OCI-LY7 (cell line): ENCODE measurements around the gene FAM117A. TPM values are rescaled to one million over a fixed set of nuclear protein-coding genes. Genes with fewer than 3 reads are reported as not detected.
A peak's percentile ranks its signal among the peaks of the same experiment; 100 is the strongest.

Source experiments
- BruUV-seq: library from RNA; stranded (reverse); fragments of 400-500 nt; replicated peaks from 2 replicates; lab custom pipeline; 2021; lab: Mats Ljungman, UMichigan
- CTCF ChIA-PET: fragments of 300-600 bp; sonication (Branson Sonifier 250); formaldehyde crosslinking; loops from one replicate; lab custom pipeline; 2022; ENCODE audit warnings: antibody characterized with exemption; ENCODE audit not compliant: unreplicated experiment; lab: Charles Lee
- POLR2A ChIA-PET: fragments of 300-600 bp; sonication (Branson Sonifier 250); formaldehyde crosslinking; loops from one replicate; lab custom pipeline; 2022; ENCODE audit warnings: antibody characterized with exemption; lab: Charles Lee
- DNase-seq: peaks from one replicate; pipeline ENCODE4 v3.0.0-alpha.2; 2015; ENCODE audit warnings: low spot score
- H2AFZ ChIP-seq: fragments of 200-600 bp; sonication (generic), shearing (Covaris generic); 2 replicates; pipeline ENCODE4 v1.6.1; 2014; ENCODE audit warnings: mild to moderate bottlenecking, antibody characterized with exemption, low read length, moderate library complexity
- H3K27ac ChIP-seq: fragments of 200-600 bp; sonication (generic); 2 replicates; pipeline ENCODE4 v1.5.1; 2014; ENCODE audit warnings: mixed run types, low read depth, mild to moderate bottlenecking, moderate library complexity, low read length, inconsistent platforms; ENCODE audit not compliant: poor library complexity, severe bottlenecking
- H3K36me3 ChIP-seq: fragments of 200-600 bp; sonication (generic); 2 replicates; pipeline ENCODE4 v1.6.1; 2014; ENCODE audit warnings: mild to moderate bottlenecking, antibody characterized with exemption, low read length, moderate library complexity, mixed read lengths; ENCODE audit not compliant: insufficient read depth
- H3K4me1 ChIP-seq: fragments of 200-600 bp; sonication (generic); 2 replicates; pipeline ENCODE4 v1.5.1; 2014; ENCODE audit warnings: mild to moderate bottlenecking, low read length; ENCODE audit not compliant: insufficient read depth, poor library complexity, severe bottlenecking
- H3K4me2 ChIP-seq: fragments of 200-600 bp; sonication (generic); 2 replicates; pipeline ENCODE4 v1.6.1; 2014; ENCODE audit warnings: mild to moderate bottlenecking, low read length
- H3K4me3 ChIP-seq: fragments of 200-600 bp; sonication (generic); 2 replicates; pipeline ENCODE4 v1.5.1; 2014; ENCODE audit warnings: mild to moderate bottlenecking, low read depth, low read length; ENCODE audit not compliant: poor library complexity, severe bottlenecking
- H3K79me2 ChIP-seq: fragments of 200-600 bp; sonication (generic); 2 replicates; pipeline ENCODE4 v1.6.1; 2016; ENCODE audit warnings: low read depth, mild to moderate bottlenecking, low read length, moderate library complexity, mixed read lengths; ENCODE audit not compliant: insufficient read depth
- H3K9me2 ChIP-seq: fragments of 200-600 bp; sonication (generic); 2 replicates; pipeline ENCODE4 v1.6.1; 2016; ENCODE audit warnings: mild to moderate bottlenecking, low read length, mixed read lengths; ENCODE audit not compliant: insufficient read depth
- H3K9me3 ChIP-seq: fragments of 200-600 bp; sonication (generic); 2 replicates; pipeline ENCODE4 v1.6.1; 2014; ENCODE audit warnings: mild to moderate bottlenecking, mixed run types, low read length, mixed read lengths
- H4K20me1 ChIP-seq: fragments of 200-600 bp; sonication (generic); 2 replicates; pipeline ENCODE4 v1.6.1; 2014; ENCODE audit warnings: mild to moderate bottlenecking, antibody characterized with exemption, low read length, moderate library complexity, mixed read lengths; ENCODE audit not compliant: insufficient read depth
- EZH2phosphoT487 ChIP-seq: fragments of 200-600 bp; sonication (generic); IDR thresholded peaks from 2 replicates; pipeline ENCODE4 v1.6.1; 2018; ENCODE audit warnings: low read depth, borderline replicate concordance, mild to moderate bottlenecking, mixed run types, antibody characterized with exemption, low read length, moderate library complexity, mixed read lengths
- intact Hi-C: fragments of 100-400 bp; cut with micrococcal nuclease; formaldehyde crosslinking; loops from one replicate; pipeline ENCODE4 v1.10.0; 2022; ENCODE audit not compliant: unreplicated experiment
- total RNA-seq, 2 experiments: library from RNA; depleted of rRNA in 1 of 2; stranded (reverse); fragments of >200 nt in 1 of 2; shearing (Covaris generic) in 1 of 2; gene quantifications; 2 replicates each; pipeline ENCODE4 v1.2.3, GENCODE V29; 2014 to 2022
- TF ChIP-seq, protein P1 (sequence below): fragments of 200-600 bp; sonication (generic); conservative IDR thresholded peaks from 2 replicates; pipeline ENCODE4 v1.5.1; 2014; ENCODE audit warnings: mild to moderate bottlenecking, antibody characterized with exemption, low read length, moderate library complexity, mixed read lengths

The FAM117A gene
- total RNA-seq, 2 experiments from 2014 or later: 40.4 to 44.3 TPM

DNA sequence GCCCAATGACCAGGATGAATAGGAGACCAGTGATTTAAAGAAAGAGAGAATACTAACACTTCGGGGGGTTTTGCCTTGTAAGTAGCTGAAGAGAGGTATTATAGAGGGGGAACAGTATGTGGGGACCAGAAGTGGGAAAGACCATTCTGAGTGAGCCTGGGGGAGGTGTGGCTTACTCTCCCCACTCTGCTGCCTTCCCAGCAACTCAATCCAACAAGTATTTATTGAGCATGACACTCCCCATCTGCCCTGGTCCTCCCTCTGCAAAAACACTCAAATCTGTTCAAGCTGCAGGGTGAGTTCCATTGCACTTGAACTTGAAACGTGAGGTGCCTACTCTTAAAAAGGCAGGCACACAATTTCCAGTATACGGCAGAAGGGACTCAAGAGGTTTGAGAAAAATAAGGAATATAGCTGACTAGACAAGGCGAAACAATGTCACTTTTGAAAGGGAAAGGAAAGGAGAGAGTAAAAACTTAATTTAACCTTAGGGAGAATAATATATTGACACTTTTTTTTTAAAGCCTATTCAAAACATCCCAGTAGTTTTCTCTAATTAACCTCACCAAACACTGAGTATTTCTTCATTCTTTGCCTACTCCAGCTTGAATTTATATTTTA is 8.2 kb downstream of the FAM117A start:
- Histone ChIP-seq H3K4me1 (peaks cover 72% of the 10 kb centered on the region), H4K20me1 (no peaks in the 10 kb centered on the region), H3K9me2 (no peaks in the 10 kb centered on the region), H2AFZ (no peak overlapping the region), H3K4me2 (peak overlapping the region; percentile 46), H3K79me2 (peaks cover 95% of the 10 kb centered on the region), H3K27ac (peak overlapping the region; percentile 52), H3K36me3 (peaks cover 58% of the 10 kb centered on the region), H3K9me3 (no peaks in the 10 kb centered on the region), H3K4me3 (peak overlapping the region; percentile 4)
- intact Hi-C loops: no loop called here
- POLR2A ChIA-PET: interaction anchor here (1.2 to 9.3 kb wide), 3 partner anchors 7 to 11 kb away, joined by 4 to 124 read pairs (median 4); partner anchors contain the start of gene FAM117A
- no peak for DNase-seq
- TF ChIP-seq EZH2phosphoT487: no peak
- TF ChIP-seq, protein P1, sequence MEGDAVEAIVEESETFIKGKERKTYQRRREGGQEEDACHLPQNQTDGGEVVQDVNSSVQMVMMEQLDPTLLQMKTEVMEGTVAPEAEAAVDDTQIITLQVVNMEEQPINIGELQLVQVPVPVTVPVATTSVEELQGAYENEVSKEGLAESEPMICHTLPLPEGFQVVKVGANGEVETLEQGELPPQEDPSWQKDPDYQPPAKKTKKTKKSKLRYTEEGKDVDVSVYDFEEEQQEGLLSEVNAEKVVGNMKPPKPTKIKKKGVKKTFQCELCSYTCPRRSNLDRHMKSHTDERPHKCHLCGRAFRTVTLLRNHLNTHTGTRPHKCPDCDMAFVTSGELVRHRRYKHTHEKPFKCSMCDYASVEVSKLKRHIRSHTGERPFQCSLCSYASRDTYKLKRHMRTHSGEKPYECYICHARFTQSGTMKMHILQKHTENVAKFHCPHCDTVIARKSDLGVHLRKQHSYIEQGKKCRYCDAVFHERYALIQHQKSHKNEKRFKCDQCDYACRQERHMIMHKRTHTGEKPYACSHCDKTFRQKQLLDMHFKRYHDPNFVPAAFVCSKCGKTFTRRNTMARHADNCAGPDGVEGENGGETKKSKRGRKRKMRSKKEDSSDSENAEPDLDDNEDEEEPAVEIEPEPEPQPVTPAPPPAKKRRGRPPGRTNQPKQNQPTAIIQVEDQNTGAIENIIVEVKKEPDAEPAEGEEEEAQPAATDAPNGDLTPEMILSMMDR: no peak
- CTCF ChIA-PET: no interaction called here
- BruUV-seq: no TSS peak

DNA sequence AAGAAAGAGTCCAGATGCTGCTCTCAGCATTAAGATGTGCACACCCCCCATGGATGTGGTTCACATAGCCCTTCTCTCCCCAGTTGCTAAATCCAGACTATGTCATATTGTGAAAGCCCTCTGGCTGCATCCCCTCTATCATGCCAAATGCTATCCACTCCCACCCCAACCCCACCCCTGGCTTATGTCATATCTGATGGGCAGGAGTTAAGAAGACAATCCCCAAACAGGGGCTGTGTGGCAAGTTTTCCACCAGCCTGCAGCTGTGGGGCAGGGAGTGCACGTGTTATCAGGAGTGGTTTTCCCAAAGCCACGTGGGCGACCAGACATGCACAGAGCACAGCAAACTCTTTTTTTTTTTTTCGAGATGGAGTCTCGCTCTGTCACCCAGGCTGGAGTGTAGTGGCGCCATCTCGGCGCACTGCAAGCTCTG is 10.0 kb downstream of the FAM117A start:
- Histone ChIP-seq H3K4me1 (peaks cover 72% of the 10 kb centered on the region), H3K27ac (peak overlapping the region; percentile 52), H3K4me3 (no peak overlapping the region), H2AFZ (no peak overlapping the region), H3K79me2 (peaks cover 88% of the 10 kb centered on the region), H3K4me2 (peak overlapping the region; percentile 47), H3K36me3 (peaks cover 50% of the 10 kb centered on the region), H4K20me1 (no peaks in the 10 kb centered on the region), H3K9me2 (no peaks in the 10 kb centered on the region), H3K9me3 (no peaks in the 10 kb centered on the region)
- no TSS peak for BruUV-seq
- ChIA-PET CTCF (no interaction called here), POLR2A (interaction anchor here (2.5 kb wide), 1 partner anchor 9 kb away, joined by 17 read pairs; the partner anchor contains the start of gene FAM117A)
- no peak for TF ChIP-seq EZH2phosphoT487
- TF ChIP-seq, protein P1: no peak
- intact Hi-C loops: no loop called here
- no peak for DNase-seq

DNA sequence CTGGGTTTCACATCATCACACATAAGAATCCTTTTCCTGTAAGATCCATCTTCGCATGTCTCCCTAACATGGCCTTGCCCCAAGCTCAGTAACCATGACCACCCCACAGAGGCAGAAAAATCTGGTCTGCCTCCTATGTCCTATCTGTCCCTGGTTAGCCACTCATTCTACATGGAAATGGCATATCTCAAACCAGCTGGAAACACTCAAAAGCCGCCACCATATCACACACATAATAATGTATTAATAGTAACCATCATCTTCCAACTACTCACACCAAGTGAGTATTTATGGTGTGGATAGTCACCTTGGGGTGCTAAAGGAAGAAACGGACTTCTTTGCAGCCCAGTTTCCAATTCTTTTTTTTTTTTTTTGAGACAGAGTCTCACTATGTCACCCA is 11.4 kb downstream of the FAM117A start:
- DNase-seq: no peak
- Histone ChIP-seq H3K4me1 (peaks cover 82% of the 10 kb centered on the region), H3K4me2 (peak overlapping the region; percentile 43), H3K79me2 (peaks cover 89% of the 10 kb centered on the region), H3K9me3 (no peaks in the 10 kb centered on the region), H2AFZ (no peak overlapping the region), H4K20me1 (no peaks in the 10 kb centered on the region), H3K36me3 (peaks cover 47% of the 10 kb centered on the region), H3K27ac (peak overlapping the region; percentile 52), H3K9me2 (no peaks in the 10 kb centered on the region), H3K4me3 (no peak overlapping the region)
- ChIA-PET POLR2A (interaction anchor here (0.6 to 2.5 kb wide), 4 partner anchors 9 to 45 kb away, joined by 3 to 17 read pairs (median 4); partner anchors contain the start of genes FAM117A and SLC35B1), CTCF (no interaction called here)
- intact Hi-C loops: no loop called here
- TF ChIP-seq, protein P1: no peak
- no peak for TF ChIP-seq EZH2phosphoT487
- BruUV-seq: no TSS peak
